HepG2 (cell line): ENCODE data around the gene COMMD7. TPM values are rescaled to one million over a fixed set of nuclear protein-coding genes. Genes with fewer than 3 reads are reported as not detected.

Experiments used
- ATAD3A ChIP-seq: sonication (generic); formaldehyde crosslinking; IDR thresholded peaks from 2 replicates; pipeline ENCODE4 v1.4.0; 2020; ENCODE audit warnings: missing genetic modification reagents
- BCLAF1 ChIP-seq: fragments of 450-650 bp; IDR thresholded peaks from 2 replicates; pipeline ENCODE4 v1.6.1; 2017; ENCODE audit warnings: mild to moderate bottlenecking
- GMEB1 ChIP-seq: sonication (generic); formaldehyde crosslinking; IDR thresholded peaks from 2 replicates; pipeline ENCODE4 v1.5.1; 2020; ENCODE audit warnings: missing genetic modification reagents, mild to moderate bottlenecking, borderline replicate concordance
- KDM1A ChIP-seq: IDR thresholded peaks from 2 replicates; pipeline ENCODE4 v1.6.1; 2016; ENCODE audit warnings: missing compliant biosample characterization
- MXD3 ChIP-seq: IDR thresholded peaks from 2 replicates; pipeline ENCODE4 v1.6.1; 2016; ENCODE audit warnings: mild to moderate bottlenecking, missing biosample characterization, missing genetic modification reagents
- RBFOX2 ChIP-seq: fragments of 200-400 bp; formaldehyde crosslinking; IDR thresholded peaks from 2 replicates; pipeline ENCODE4 v1.6.1; 2017; ENCODE audit warnings: low read depth, mild to moderate bottlenecking, low read length
- RCOR2 ChIP-seq: IDR thresholded peaks from 2 replicates; pipeline ENCODE4 v1.6.1; 2016; ENCODE audit warnings: missing biosample characterization, missing genetic modification reagents
- SOX6 ChIP-seq, 2 experiments: fragments of 450-650 bp in 1 of 2; sonication (generic) in 1 of 2; formaldehyde crosslinking in 1 of 2; IDR thresholded peaks; 2 replicates each; pipeline versions ENCODE4 v1.4.0 to v1.6.1; 2017 to 2020; ENCODE audit warnings: antibody characterized with exemption in 1 of 2, mild to moderate bottlenecking in 1 of 2, missing genetic modification reagents in 1 of 2
- ZFX ChIP-seq: sonication (generic); formaldehyde crosslinking; IDR thresholded peaks from 2 replicates; pipeline ENCODE4 v1.4.0; 2020; ENCODE audit warnings: mild to moderate bottlenecking, low read depth, missing genetic modification reagents, moderate library complexity
- ZNF550 ChIP-seq: sonication (generic); formaldehyde crosslinking; IDR thresholded peaks from 2 replicates; pipeline ENCODE4 v1.4.0; 2020; ENCODE audit warnings: mild to moderate bottlenecking, missing genetic modification reagents, borderline replicate concordance
- ZNF563 ChIP-seq: sonication (generic); formaldehyde crosslinking; IDR thresholded peaks from 2 replicates; pipeline ENCODE4 v1.8.0; 2022; ENCODE audit warnings: mild to moderate bottlenecking, moderate library complexity, missing genetic modification reagents
- ZNF564 ChIP-seq: sonication (generic); formaldehyde crosslinking; IDR thresholded peaks from 2 replicates; pipeline ENCODE4 v1.8.1; 2023; ENCODE audit warnings: mild to moderate bottlenecking, missing genetic modification reagents
- ZNF644 ChIP-seq: IDR thresholded peaks from 2 replicates; pipeline ENCODE4 v1.6.1; 2016; ENCODE audit warnings: low read depth
- ZSCAN31 ChIP-seq: sonication (generic); formaldehyde crosslinking; IDR thresholded peaks from 2 replicates; pipeline ENCODE4 v1.5.0; 2020; ENCODE audit warnings: low read depth, mild to moderate bottlenecking, missing genetic modification reagents
- polyA plus RNA-seq, 8 experiments: library from polyadenylated mRNA; depleted of rRNA in 3 of 8; stranded (reverse) in 7 of 8; unstranded in 1 of 8; fragments of >200 nt; fragmentation: Illumina TruSeq in 4 of 8; extraction: Trizol in 4 of 8; gene quantifications; 2 replicates each; pipeline versions ENCODE4 v1.2.1 to v1.2.3, GENCODE V29; 2011 to 2016; ENCODE audit warnings: low read depth in 4 of 8, missing spikeins in 1 of 8, mixed read lengths in 1 of 8; ENCODE audit not compliant: insufficient read depth in 1 of 8
- total RNA-seq, 5 experiments: library from RNA; depleted of rRNA; stranded (reverse); fragments of >200 nt; fragmentation: Illumina TruSeq; extraction: Trizol; gene quantifications; 2 replicates each; pipeline ENCODE4 v1.2.3, GENCODE V29; 2016; ENCODE audit warnings: low read depth in 1 of 5
- TF ChIP-seq, protein P1 (sequence below): sonication (generic); formaldehyde crosslinking; conservative IDR thresholded peaks from 2 replicates; pipeline ENCODE4 v1.8.1; 2023; ENCODE audit warnings: missing genetic modification reagents
- TF ChIP-seq, protein P2 (sequence below): sonication (generic); formaldehyde crosslinking; IDR thresholded peaks from 2 replicates; pipeline ENCODE4 v1.4.0; 2020; ENCODE audit warnings: mild to moderate bottlenecking, missing genetic modification reagents
- TF ChIP-seq, protein P3 (sequence below): sonication (generic); formaldehyde crosslinking; IDR thresholded peaks from 2 replicates; pipeline ENCODE4 v1.4.0; 2020; ENCODE audit warnings: missing genetic modification reagents, borderline replicate concordance

Gene COMMD7
- total and polyA plus RNA-seq, 2 of the 13 experiments (the other 11 are each of a cell fraction or from before 2014, with no cell fraction given), result 42.1 to 53.3 TPM

- TF ChIP-seq GMEB1 (CRISPR knock-in tag), result no peak
- peak; percentile 9 for TF ChIP-seq ZFX (CRISPR knock-in tag)
- peak; percentile 21; the same call in 1 of the 2 replicates for TF ChIP-seq MXD3 (CRISPR knock-in tag)
- TF ChIP-seq ZNF644 (CRISPR knock-in tag), result no peak
- TF ChIP-seq ZNF550 (CRISPR knock-in tag), result no peak
- TF ChIP-seq ZNF564 (CRISPR knock-in tag), result no peak
- TF ChIP-seq ZSCAN31 (CRISPR knock-in tag), result peak; percentile 61; the same call in 1 of the 2 replicates
- TF ChIP-seq, protein P1, sequence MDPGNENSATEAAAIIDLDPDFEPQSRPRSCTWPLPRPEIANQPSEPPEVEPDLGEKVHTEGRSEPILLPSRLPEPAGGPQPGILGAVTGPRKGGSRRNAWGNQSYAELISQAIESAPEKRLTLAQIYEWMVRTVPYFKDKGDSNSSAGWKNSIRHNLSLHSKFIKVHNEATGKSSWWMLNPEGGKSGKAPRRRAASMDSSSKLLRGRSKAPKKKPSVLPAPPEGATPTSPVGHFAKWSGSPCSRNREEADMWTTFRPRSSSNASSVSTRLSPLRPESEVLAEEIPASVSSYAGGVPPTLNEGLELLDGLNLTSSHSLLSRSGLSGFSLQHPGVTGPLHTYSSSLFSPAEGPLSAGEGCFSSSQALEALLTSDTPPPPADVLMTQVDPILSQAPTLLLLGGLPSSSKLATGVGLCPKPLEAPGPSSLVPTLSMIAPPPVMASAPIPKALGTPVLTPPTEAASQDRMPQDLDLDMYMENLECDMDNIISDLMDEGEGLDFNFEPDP (CRISPR knock-in tag), result 0 out of 2 replicates have a peak, but pooled peaks have one; percentile 79
- TF ChIP-seq ZNF563, result peak; percentile 50; the same call in 1 of the 2 replicates
- TF ChIP-seq, protein P2, sequence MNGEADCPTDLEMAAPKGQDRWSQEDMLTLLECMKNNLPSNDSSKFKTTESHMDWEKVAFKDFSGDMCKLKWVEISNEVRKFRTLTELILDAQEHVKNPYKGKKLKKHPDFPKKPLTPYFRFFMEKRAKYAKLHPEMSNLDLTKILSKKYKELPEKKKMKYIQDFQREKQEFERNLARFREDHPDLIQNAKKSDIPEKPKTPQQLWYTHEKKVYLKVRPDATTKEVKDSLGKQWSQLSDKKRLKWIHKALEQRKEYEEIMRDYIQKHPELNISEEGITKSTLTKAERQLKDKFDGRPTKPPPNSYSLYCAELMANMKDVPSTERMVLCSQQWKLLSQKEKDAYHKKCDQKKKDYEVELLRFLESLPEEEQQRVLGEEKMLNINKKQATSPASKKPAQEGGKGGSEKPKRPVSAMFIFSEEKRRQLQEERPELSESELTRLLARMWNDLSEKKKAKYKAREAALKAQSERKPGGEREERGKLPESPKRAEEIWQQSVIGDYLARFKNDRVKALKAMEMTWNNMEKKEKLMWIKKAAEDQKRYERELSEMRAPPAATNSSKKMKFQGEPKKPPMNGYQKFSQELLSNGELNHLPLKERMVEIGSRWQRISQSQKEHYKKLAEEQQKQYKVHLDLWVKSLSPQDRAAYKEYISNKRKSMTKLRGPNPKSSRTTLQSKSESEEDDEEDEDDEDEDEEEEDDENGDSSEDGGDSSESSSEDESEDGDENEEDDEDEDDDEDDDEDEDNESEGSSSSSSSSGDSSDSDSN (CRISPR knock-in tag), result no peak; the same call in none of the 2 replicates
- peak; percentile 72 for TF ChIP-seq RBFOX2
- no peak for TF ChIP-seq BCLAF1
- peak; percentile 36; the same call in 1 of the 2 replicates for TF ChIP-seq KDM1A (CRISPR knock-in tag)
- TF ChIP-seq, protein P3, sequence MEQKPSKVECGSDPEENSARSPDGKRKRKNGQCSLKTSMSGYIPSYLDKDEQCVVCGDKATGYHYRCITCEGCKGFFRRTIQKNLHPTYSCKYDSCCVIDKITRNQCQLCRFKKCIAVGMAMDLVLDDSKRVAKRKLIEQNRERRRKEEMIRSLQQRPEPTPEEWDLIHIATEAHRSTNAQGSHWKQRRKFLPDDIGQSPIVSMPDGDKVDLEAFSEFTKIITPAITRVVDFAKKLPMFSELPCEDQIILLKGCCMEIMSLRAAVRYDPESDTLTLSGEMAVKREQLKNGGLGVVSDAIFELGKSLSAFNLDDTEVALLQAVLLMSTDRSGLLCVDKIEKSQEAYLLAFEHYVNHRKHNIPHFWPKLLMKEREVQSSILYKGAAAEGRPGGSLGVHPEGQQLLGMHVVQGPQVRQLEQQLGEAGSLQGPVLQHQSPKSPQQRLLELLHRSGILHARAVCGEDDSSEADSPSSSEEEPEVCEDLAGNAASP (CRISPR knock-in tag), result 0 out of 2 replicates have a peak, but pooled peaks have one; percentile 4
- TF ChIP-seq SOX6 (IDR thresholded peaks at IDR 0.05), result no peak
- peak; percentile 24; the same call in 1 of the 2 replicates for TF ChIP-seq SOX6 (CRISPR knock-in tag; IDR thresholded peaks at IDR 0.05)
- TF ChIP-seq RCOR2 (CRISPR knock-in tag), result no peak; the same call in 1 of the 2 replicates
- peak; percentile 31; the same call in 1 of the 2 replicates for TF ChIP-seq ATAD3A (CRISPR knock-in tag)
These were observed 18.8 kb upstream of the COMMD7 start, which contains the start of gene DNMT3B (continued) for GRCh38 chr20:32761831-32762753.
